ENCODE data around the gene ARHGAP24.
"Not testable (repeated sequence)": the region's sequence is repeated elsewhere in the genome, so short reads cannot be mapped to it uniquely, and the experiment has no call there.

The ARHGAP24 gene

DNA sequence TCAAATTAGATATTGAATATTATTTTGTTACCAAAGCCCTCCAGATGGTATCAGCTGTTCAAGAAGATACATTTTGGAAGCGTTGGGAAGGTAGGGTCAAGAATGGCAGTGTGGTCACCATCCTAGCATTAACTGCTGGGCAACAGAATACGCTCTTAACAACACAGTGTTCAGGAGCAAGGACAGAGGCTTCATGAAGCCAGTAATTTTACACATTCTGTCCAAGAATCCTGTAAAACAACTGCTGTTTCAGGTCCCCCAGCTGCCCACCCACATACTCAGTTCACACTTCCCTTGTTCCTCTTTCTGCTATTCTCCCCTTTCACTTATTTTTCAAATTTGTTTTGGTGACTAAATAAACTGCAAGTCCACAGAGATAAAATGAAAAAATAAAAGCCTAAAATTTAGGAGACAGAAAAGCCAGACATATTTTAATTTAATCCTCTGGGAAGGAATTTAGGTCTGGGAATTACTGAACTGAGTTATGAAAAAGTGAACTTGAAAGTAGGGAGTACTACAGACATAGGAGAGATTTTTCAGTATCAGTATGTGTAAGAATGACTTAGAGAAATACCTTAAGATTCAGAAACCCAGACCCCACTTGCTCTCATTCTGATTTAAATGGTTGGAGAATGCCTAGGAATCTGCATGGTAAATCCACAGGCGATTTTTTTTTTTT is 478.2 kb downstream of the ARHGAP24 start:
- no peak for DNase-seq (ENCODE audit: low read depth, low spot score)

DNA sequence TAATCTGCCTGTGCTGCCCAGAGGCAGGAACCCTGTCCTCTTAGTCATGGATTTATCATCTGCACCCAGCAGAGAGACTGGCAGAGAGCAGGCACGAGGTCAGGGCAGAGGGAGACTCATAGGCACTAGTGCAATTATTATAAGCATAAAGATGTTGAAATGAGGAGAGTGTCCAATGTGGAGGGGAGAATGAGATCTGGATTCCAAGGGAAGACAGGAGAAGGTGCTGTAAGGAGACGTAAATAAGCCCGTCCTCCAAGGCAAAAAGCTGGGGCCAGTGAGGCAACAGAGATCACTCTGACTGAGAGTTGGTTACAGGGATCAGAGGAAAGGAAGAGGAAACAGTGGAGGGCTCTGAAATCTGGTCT is 478.7 kb downstream of the ARHGAP24 start:
- no peak for DNase-seq (ENCODE audit: low read depth, low spot score)

DNA sequence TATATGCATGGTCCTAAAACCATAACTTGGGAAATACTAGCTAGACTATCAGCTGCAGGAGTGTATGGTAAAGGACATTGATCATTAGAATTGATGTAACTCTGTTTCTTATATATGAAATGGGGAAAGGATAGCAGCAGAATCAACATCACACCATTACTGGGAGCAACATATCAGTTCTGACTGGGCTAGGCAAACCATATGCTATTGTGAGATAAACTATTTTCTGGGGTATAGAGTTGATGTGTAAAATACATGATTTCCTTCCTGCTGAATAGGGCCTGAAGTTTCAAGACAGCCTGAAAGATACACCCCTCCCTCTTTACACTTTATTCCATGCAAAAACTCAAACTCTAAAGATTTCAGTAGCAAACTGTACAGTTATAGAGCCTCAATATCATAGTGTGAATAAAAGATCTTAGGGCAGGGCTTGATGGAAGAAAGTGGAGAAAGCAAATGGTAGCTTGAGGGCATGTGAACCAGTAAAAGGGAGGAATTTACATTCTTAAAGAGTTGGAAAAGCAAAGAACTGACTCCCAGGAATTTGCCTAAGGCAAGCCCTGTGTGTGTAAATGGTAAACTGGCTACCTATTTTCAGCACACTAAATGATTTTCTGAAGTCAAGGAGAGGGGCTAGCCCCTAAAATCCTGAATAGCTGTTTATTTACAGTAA is 480.8 kb downstream of the ARHGAP24 start:
- no peak for DNase-seq (ENCODE audit: low read depth, low spot score)

DNA sequence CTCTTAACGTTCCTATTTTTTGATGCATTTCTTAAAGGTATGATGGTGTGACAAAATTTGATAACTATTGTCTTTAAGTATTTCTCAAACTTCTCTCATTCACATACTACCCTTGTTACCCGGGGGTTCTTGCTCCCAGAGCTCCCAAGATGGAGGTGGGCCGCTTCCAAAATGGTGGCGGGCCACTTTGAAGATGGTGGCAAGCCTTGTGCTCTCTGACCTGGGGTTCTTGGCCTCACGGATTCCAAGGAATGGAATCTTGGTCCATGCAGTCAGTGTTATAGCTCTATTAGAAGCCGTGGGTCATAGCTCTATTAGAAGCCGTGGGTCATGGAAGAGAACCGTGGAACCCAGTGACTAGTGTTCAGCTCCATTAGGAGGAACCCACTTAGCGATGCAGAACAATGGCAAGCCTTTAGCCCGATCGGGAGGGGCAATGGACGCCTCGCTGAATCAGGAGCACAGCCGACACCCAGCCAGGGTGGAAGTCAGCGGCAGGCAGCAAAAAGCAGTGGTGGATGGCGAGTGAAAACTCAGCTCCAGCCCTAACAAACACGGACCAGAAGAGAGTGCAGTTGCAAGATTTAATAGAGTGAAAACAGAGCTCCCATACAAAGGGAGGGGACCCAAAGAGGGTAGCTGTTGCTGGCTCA is 481.5 kb downstream of the ARHGAP24 start:
- DNase-seq (ENCODE audit: low read depth, low spot score) = no peak

DNA sequence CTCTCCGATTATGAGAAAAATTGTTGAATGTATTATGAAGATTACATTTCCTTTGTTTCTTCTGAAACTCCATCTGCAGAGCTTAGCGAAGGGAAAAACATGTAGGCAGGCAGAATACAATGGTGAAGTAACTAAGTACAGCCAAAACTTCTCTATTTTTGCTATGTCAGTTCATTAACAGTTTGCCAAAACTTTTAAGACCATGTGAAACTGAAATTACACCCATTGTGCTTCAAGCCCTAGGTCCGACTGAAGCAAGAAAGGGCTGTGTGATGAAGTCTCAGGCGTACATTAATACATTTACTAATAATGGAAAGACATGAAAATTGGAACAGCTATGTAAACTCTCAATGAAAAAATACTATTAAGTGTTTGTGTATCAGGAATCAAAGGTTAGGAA is 486.9 kb downstream of the ARHGAP24 start:
- DNase-seq (ENCODE audit: low read depth, low spot score) = no peak

DNA sequence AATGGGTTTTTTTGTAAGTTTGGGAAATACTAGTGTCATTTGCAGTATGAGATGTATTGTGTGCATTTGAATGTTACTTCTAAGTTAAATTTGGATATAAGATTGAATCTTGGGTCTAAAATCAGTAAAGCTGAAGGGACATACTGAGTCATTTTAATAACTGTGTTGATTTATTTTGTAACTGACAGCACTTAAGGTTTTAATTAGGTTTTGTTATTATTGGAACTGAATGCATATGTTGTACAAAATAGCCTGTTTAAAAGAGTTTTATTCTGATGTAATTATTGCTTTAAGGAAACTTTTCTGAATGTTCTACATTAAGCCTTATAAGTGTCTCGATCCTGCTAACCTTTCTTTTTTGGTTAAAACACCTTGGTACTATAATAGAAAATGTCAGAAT is 488.3 kb downstream of the ARHGAP24 start:
- DNase-seq (ENCODE audit: low read depth, low spot score) = no peak

DNA sequence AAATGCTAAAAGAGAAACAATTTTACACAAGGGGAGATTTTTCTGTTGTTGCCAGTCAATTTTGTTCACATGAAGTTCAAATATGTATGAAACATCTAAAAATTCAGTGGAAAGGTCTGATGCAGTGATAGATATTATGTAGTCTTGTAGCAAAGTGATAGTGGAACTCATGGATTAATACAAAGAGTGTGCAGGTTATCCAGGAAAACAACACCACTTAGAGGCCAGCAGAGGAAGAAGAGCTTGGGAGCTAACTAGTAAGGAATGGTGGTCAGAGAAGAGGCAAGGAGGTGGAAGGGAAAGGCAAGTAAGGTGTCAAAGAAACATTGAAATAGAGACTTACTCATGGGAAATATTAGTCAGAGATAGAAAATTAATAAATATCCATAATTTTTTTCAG is 489.3 kb downstream of the ARHGAP24 start:
- no peak for DNase-seq (ENCODE audit: low read depth, low spot score)

DNA sequence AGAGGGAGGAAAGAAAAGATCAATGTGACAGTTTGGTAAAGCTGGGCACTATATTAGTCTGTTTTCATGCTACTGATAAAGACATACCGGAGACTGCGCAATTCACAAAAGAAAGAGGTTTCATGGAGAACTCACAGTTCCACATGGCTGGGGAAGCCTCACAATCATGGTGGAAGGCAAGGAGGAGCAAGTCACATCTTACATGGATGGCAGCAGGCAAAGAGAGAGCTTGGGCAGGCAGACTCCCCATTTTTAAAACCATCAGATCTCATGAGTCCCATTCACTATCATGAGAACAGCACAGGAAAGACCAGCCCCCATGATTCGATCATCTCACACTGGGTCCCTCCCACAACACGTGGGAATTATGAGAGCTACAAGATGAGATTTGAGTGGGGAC is 490.1 kb downstream of the ARHGAP24 start:
- DNase-seq (ENCODE audit: low read depth, low spot score) = not testable (repeated sequence)

DNA sequence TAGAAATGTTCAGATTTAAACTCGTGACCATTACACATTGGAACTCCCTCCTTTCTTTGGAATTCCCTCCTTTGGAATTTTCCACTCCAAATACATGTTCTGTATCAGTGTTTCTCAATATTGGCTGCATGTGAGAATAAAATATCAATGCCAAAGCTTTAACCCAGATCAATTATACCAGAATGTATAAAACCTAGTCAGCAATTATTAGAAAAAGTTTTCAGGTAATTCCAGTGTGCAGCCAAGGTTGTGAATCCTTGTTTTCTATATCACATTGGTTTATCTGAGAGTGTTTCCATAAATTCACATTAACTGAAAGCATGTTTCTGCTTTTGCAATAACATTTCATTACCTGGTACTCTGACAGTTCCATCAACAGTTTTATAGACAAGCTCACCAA is 490.6 kb downstream of the ARHGAP24 start:
- no peak for DNase-seq (ENCODE audit: low read depth, low spot score)

DNA sequence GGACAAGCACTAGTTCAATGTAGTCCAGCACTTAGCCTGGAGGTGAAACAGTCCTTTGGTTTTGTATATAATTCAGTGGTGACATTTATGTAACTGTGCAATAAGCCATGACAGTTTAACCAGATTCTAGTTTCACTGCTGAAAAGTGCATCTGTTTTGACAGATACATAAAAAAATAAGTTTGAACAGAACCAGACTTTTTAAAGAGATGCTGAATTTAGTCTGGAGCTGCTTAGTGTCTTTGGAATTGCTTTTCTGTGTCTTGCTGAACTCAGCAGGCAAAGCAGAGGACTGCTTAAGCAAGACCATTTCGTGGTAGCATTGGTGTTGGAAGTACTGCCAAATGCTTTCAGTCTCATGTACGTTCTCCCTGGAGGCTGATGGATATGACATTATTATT is 491.4 kb downstream of the ARHGAP24 start:
- DNase-seq (ENCODE audit: low read depth, low spot score) = no peak

DNA sequence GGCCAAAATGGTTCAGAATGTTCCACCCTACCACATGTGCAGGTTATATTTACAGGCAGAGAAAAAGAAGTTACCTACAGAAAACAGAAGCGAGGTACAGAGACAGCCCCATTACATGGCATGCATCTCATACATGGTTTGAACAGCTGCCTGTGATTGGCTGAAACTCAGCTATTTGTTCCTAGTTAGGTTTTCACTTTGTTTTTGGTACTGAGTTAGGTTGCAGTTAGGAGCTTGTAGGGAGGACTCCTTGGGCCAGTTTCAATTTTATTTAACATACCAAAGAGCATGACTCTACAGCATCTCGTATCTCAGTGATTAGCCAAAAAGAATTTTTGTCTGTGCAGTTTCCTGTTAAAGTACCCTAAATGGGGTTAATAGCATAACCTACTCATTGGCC is 492.9 kb downstream of the ARHGAP24 start:
- DNase-seq (ENCODE audit: low read depth, low spot score) = no peak

DNA sequence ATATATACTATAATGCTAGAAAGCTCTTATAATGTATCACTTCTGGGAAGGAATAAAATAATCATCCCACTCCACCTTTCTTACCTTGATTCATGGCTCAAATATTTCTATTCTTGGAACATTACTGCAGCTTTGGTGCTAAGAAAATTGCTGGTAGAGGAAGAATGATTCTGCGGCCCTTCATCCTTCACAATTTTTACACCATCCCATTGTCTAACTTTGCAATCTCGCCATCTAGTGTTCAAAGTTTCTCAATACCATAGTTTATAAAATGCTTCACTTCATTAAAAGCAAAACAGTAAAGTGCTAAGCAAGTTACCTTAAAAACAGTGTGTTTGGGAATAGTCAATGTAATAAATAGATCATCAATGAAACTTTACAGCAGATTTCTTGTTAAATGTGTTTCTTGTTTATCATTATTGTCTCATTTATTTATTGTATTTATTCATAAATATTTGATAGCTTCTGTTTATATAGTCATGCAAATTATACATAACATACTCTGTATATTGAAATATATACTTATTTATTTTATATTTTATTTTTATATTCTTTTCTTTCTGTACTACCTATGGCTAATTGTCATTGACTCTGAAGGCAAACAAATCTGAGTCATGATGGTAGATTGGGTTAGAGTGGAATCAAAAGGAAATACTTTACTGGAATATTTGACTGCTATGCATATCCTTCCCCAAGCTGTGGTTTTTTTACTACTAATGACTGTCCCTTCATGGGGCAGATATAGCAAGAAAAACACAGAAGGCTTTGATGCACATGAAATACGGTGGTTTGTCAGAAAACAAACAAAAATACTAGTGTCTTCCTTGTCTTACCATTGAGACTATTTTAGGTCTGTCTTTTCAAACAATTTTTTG is 494.2 kb downstream of the ARHGAP24 start:
- DNase-seq (ENCODE audit: low read depth, low spot score) = no peak

DNA sequence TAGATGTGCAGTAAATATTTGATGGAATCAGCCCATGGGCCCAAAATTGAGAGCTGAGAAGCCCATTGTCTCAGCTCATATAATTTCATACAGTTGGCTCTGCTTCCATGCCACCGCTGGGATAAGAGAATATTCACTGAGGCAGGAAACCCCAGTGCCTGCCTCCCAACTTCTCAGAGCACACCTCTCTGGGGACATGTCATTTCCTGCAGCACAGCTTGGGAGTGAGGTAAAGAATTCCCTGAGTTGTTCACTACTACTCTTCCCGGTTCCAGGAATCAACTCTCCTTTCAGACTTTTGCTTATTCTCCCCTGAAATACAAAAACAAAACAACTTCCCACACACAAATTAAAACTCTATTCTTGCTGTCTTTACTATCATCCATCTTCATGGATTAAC is 495.6 kb downstream of the ARHGAP24 start:
- DNase-seq (ENCODE audit: low read depth, low spot score) = no peak

DNA sequence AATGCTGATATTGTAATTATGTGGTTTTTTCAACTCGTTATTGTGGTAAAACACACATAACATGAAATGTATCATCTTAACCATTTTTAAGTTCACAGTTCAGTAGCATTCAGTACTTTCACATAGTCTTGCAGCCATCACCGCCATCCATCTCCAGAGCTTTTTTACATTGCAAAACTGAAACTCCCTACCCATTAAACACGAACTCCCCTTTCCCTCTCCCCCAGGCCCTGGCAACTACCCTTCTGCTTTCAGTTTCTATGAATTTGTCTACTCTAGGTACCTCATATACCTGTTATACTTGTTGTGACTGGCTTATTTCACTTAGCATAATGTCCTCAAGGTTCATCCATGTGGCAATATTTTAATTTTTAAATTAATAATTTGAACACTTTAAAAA is 504.3 kb downstream of the ARHGAP24 start:
- DNase-seq (ENCODE audit: low read depth, low spot score) = no peak

DNA sequence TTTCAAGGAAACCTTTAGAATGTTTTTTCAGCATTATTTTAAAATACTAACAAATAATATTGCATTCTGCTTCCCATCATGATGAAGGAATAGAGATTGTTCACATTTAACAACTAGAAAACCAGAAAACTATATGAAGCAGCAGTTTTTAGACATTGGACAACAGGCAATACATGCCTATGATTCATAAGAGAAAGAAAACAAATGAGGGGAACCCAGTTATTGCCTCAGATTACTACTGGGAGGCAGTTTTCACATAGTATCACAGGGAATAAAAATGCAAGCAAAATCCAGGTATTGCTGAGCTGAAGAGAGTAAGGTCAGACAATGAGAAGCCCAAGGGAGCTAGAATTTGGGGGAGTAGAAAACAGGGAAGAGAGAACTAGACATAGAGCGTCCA is 511.3 kb downstream of the ARHGAP24 start:
- DNase-seq (ENCODE audit: low read depth, low spot score) = no peak

DNA sequence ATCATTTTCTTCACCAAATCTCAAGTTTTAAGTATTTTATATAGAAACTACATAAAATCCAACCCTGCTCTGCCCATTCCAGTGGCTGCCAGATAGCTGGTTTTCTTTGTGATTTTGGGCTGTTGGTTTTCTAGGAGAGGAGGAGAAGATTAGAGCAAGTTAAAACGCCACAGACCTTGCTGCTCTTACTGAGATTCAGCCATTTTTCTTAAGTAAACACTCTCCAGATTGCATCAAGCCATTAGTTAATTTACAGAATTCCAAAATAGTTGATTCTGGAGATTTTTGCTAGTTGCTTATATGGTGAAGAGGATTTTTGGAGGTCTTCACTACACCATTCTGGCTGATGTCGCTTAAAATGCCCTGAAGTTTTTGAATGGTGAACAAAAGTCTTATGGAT is 518.7 kb downstream of the ARHGAP24 start:
- DNase-seq (ENCODE audit: low read depth, low spot score) = no peak

DNA sequence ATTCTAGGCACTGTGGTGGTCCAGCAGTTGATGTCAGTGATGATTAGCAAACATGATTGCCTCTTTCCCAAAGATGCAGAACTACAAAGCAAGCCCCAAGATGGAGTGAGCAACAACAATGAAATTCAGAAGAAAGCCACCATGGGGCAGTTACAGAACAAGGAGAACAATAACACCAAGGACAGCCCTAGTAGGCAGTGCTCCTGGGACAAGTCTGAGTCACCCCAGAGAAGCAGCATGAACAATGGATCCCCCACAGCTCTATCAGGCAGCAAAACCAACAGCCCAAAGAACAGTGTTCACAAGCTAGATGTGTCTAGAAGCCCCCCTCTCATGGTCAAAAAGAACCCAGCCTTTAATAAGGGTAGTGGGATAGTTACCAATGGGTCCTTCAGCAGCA is 519.6 kb downstream of the ARHGAP24 start:
- no peak for DNase-seq (ENCODE audit: low read depth, low spot score)

DNA sequence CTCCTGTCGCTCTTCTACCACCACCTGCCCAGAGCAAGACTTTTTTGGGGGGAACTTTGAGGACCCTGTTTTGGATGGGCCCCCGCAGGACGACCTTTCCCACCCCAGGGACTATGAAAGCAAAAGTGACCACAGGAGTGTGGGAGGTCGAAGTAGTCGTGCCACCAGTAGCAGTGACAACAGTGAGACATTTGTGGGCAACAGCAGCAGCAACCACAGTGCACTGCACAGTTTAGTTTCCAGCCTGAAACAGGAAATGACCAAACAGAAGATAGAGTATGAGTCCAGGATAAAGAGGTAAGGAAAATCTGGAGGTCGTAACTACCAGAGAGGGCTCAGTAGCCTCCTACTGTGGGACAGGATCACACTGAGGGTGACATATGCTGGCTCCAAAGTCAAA is 520.4 kb downstream of the ARHGAP24 start:
- no peak for DNase-seq (ENCODE audit: low read depth, low spot score)

DNA sequence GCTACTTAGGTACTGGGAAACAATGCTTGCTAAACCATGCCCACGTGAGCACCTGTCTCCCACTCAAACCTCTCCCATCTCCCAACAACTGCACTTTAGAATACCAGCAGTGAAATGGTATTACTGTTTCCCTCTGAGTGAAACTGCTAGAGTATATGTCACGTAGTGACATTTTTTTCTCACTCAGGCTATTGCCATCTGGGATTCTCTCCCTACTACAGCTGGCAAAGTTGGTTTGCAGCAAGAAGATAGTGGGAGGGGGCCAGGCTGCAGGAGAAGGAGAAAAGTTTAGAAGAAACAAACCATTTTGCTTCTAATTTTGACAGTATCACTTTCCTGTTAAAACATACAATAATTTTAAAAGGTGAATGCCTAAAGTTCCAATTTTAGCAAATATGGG is 526.6 kb downstream of the ARHGAP24 start:
- DNase-seq (ENCODE audit: low read depth, low spot score) = no peak

DNA sequence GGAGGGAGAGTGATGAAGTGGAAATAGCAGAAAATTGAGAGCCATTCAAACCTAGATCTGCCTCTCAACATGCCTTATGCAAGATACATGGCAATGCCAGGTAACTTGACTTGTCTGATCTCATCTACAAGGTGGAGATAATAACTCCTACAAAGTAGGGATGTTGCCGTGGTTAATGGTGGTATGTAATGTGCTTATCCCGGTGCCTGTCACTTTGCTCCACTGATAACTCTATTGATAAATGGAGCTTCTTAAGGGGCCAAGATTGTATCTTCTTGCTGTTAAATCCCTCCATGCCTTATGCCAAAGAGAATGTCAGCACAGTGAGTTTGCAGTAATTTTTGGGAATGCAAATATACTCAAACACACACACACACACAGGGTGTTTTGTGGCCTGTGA is 529.1 kb downstream of the ARHGAP24 start:
- DNase-seq (ENCODE audit: low read depth, low spot score) = no peak

DNA sequence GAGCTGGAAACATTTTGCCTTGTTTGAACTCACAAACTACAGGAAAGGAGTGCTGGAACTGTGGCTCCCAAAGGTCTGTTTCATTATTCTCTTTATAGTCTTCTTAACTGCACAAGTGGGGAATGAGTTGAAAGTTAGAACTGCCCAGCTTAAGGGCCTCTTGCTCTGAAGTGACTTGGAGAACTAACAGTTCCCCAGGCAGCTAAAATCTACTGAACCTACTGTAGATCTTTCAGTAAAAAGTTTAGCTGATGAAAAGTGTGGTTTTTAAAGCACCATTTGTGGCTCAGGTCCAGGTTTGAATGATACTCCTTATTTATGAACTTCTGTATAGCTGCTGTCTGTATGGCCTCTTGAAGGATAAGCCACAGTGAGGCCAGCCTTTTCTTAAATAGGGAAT is 531.1 kb downstream of the ARHGAP24 start:
- no peak for DNase-seq (ENCODE audit: low read depth, low spot score)

DNA sequence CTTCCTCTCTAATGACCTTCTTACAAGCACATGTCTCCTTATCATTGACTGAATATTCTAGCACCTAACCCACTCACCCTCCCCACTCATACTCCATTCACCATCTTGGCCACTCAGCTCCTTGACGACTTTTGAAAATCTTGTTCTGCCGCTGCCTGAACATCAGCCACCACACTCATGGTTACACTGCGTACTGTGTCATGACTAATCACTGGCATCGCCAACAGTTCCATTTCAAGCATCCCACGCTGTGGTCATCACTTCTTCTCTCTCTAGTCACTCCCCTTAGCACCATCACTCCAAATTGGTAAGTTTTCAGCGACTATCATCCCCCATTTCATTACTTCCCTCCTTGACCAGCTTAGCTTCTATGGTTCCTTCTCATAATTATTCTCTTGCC is 532.1 kb downstream of the ARHGAP24 start:
- DNase-seq (ENCODE audit: low read depth, low spot score) = no peak

All from iPS DF 19.7 (cell line).